Measurements from ENCODE around the gene TEX22.

The TEX22 gene

DNA sequence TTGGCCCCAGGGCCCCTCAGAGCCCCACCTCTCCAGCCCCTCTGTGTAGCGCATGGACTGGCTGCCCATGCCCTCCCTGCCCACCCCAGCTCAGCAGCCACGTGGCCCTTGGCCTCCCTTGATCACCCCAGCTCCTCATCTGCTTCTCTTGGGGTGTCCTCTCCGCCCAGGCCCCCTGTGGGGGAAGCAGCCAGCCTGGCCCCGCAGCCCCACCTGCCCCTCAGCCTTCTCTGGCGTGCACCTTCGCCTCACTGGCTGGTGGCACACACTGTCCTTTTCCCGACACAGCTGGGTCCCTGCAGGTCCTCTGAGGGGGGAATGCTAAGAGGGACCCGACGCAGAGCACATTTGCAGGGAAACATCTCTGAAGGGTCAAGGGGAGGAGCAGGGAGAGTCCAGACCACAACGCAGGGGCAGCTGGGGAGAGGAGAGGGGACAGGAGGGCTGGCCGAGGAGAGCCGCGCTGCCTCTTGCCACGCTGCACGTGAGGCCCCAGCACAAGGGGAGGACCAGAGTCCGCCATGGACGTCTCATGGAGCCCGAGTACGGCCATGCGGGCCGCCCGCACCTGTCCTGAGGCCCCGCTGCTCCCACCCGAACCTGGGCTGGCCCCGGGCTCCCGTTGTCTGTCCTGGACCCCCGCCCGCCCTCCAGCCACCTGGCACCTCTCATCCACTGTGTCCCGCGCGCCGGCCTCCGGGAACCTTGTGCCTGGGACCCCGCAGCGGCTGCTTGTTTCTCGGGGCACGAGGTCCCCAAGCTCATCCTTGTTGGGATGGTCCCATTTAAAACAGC is 47.7 kb upstream of the TEX22 start:
- H3K9me2 ChIP-seq (replicated peaks; ENCODE audit: insufficient read depth, low read length) = no peaks in the 10 kb centered on the region
- no peak overlapping the region for H3K9ac ChIP-seq (ENCODE audit: low read length)
- no peaks in the 10 kb centered on the region for H3K36me3 ChIP-seq (replicated peaks; ENCODE audit: insufficient read depth, low read length)
- no peak overlapping the region for H2AFZ ChIP-seq (ENCODE audit: low read length)
- no peaks in the 10 kb centered on the region for H4K20me1 ChIP-seq (ENCODE audit: insufficient read depth, low read length)
- TF ChIP-seq EZH2 (optimal IDR thresholded peaks at IDR 0.05; ENCODE audit: low read depth, low read length) = no peak
- no peak for TF ChIP-seq EZH2phosphoT487 (IDR thresholded peaks at IDR 0.05; ENCODE audit: low read length)
- TF ChIP-seq, protein P1, sequence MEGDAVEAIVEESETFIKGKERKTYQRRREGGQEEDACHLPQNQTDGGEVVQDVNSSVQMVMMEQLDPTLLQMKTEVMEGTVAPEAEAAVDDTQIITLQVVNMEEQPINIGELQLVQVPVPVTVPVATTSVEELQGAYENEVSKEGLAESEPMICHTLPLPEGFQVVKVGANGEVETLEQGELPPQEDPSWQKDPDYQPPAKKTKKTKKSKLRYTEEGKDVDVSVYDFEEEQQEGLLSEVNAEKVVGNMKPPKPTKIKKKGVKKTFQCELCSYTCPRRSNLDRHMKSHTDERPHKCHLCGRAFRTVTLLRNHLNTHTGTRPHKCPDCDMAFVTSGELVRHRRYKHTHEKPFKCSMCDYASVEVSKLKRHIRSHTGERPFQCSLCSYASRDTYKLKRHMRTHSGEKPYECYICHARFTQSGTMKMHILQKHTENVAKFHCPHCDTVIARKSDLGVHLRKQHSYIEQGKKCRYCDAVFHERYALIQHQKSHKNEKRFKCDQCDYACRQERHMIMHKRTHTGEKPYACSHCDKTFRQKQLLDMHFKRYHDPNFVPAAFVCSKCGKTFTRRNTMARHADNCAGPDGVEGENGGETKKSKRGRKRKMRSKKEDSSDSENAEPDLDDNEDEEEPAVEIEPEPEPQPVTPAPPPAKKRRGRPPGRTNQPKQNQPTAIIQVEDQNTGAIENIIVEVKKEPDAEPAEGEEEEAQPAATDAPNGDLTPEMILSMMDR (IDR thresholded peaks at IDR 0.05; ENCODE audit: low read length) = no peak
- no peak overlapping the region for H3K4me3 ChIP-seq (ENCODE audit: low read length)
- DNase-seq = no peak
- H3K9me3 ChIP-seq (replicated peaks; ENCODE audit: insufficient read depth, low read length) = no peaks in the 10 kb centered on the region
- no peaks in the 10 kb centered on the region for H3K79me2 ChIP-seq (ENCODE audit: low read length)
- H3K27ac ChIP-seq (ENCODE audit: low read length) = no peak overlapping the region
- H3K4me2 ChIP-seq (ENCODE audit: low read depth, low read length) = no peak overlapping the region
- H3K27me3 ChIP-seq (replicated peaks; ENCODE audit: insufficient read depth, low read length) = no peaks in the 10 kb centered on the region
- no peaks in the 10 kb centered on the region for H3F3A ChIP-seq (ENCODE audit: insufficient read depth, low read length)
- no peaks in the 10 kb centered on the region for H3K4me1 ChIP-seq (ENCODE audit: low read length)

DNA sequence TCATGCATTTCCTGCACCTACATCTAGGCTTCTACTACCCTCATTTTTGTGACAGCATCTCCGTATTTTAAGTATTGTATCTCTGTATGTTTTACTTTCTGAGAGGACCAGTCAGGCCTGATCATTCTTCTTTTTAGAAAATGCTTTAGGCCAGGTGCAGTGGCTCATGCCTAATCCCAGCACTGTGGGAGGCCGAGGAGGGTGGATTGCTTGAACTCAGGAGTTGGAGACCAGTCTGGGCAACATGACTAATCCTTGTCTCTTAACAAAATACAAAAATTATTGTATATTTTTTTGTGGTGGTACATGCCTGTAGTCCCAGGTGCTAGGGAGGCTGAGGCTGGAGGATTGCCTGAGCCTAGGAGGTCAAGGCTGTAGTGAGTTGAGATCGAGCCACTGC is 46.9 kb upstream of the TEX22 start:
- no peaks in the 10 kb centered on the region for H4K20me1 ChIP-seq (ENCODE audit: insufficient read depth, low read length)
- no peaks in the 10 kb centered on the region for H3K9me2 ChIP-seq (replicated peaks; ENCODE audit: insufficient read depth, low read length)
- no peak overlapping the region for H3K4me2 ChIP-seq (ENCODE audit: low read depth, low read length)

DNA sequence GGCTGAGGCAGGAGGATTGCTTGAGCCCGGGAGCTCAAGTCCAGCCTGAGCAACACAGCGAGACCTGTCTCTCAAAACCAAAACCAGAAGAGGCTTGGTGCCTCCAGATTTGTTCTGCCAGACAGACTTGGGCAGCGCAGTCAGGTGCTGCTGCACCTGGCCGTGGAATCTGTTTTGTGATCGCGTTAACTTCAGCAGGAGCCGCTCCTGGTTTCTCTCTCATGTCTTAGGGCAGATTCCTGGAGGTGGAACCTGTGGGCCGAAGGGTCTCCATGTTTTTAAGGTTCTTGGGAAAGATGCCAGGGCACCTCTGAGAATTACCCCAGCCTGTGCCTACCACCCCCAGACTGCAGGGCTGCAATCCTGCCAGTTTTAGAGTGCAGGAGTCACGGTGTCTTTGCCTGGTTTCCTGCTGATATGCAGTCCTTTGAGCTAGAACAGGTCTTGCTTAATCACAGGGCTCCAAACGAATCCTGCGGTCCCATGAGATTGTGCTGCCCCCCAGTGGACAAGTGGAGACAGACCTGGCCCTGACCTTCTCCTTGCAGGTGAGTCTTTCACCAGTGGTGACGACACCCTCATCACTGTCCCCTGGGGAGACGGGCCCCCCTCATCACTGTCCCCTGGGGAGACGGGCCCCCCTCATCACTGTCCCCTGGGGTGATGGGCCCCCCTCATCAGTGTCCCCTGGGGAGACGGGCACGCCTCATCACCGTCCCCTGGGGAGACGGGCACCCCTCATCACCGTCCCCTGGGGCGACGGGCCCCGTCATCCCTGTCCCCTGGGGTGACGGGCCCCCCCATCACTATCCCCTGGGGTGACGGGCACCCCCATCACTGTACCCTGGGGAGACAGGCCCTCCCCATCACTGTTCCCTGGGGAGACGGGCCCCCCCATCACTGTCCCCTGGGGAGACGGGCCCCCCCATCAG is 46.2 kb upstream of the TEX22 start:
- Histone ChIP-seq H3K27ac (ENCODE audit: low read length) (no peak overlapping the region), H3K9me3 (replicated peaks; ENCODE audit: insufficient read depth, low read length) (no peaks in the 10 kb centered on the region), H3K4me3 (ENCODE audit: low read length) (no peak overlapping the region), H3K36me3 (replicated peaks; ENCODE audit: insufficient read depth, low read length) (no peaks in the 10 kb centered on the region), H3F3A (ENCODE audit: insufficient read depth, low read length) (no peaks in the 10 kb centered on the region), H3K4me1 (ENCODE audit: low read length) (no peaks in the 10 kb centered on the region), H3K9me2 (replicated peaks; ENCODE audit: insufficient read depth, low read length) (no peaks in the 10 kb centered on the region), H3K79me2 (ENCODE audit: low read length) (no peaks in the 10 kb centered on the region), H3K27me3 (replicated peaks; ENCODE audit: insufficient read depth, low read length) (no peaks in the 10 kb centered on the region), H3K4me2 (ENCODE audit: low read depth, low read length) (no peak overlapping the region), H2AFZ (ENCODE audit: low read length) (no peak overlapping the region), H4K20me1 (ENCODE audit: insufficient read depth, low read length) (no peaks in the 10 kb centered on the region), H3K9ac (ENCODE audit: low read length) (no peak overlapping the region)
- peak; percentile 66 for DNase-seq
- TF ChIP-seq EZH2phosphoT487 (IDR thresholded peaks at IDR 0.05; ENCODE audit: low read length) = no peak
- TF ChIP-seq, protein P1 (IDR thresholded peaks at IDR 0.05; ENCODE audit: low read length) = peak; percentile 59

More for the DNA sequence above, 46.9 kb upstream of the TEX22 start:
- no peak for DNase-seq
- no peak for TF ChIP-seq EZH2 (optimal IDR thresholded peaks at IDR 0.05; ENCODE audit: low read depth, low read length)
- TF ChIP-seq EZH2phosphoT487 (IDR thresholded peaks at IDR 0.05; ENCODE audit: low read length) = no peak
- TF ChIP-seq, protein P1 (IDR thresholded peaks at IDR 0.05; ENCODE audit: low read length) = no peak
- Histone ChIP-seq H3K4me3 (ENCODE audit: low read length) (no peak overlapping the region), H3K27me3 (replicated peaks; ENCODE audit: insufficient read depth, low read length) (no peaks in the 10 kb centered on the region), H3K4me1 (ENCODE audit: low read length) (no peaks in the 10 kb centered on the region), H3K27ac (ENCODE audit: low read length) (no peak overlapping the region), H2AFZ (ENCODE audit: low read length) (no peak overlapping the region), H3K36me3 (replicated peaks; ENCODE audit: insufficient read depth, low read length) (no peaks in the 10 kb centered on the region), H3K9me3 (replicated peaks; ENCODE audit: insufficient read depth, low read length) (no peaks in the 10 kb centered on the region), H3K9ac (ENCODE audit: low read length) (no peak overlapping the region), H3K79me2 (ENCODE audit: low read length) (no peaks in the 10 kb centered on the region), H3F3A (ENCODE audit: insufficient read depth, low read length) (no peaks in the 10 kb centered on the region)

All from MM.1S (cell line).